VCaP (cell line): Measurements from ENCODE around the gene CNTNAP1.

ENCODE experiments used
- H3K27ac ChIP-seq: fragments of 450-650 bp; 2 replicates; pipeline ENCODE4 v1.5.1; 2017
- CTCF ChIP-seq: fragments of 450-650 bp; conservative IDR thresholded peaks from 2 replicates; pipeline ENCODE4 v1.5.1; 2017; ENCODE audit warnings: mild to moderate bottlenecking, moderate library complexity

Gene CNTNAP1

GRCh38 chr17:42681976-42682721 lies at the start of gene CNTNAP1:
Gene CNTNAP1, plus strand, starts transcription at chr17:42682531. Its CDS starts 299 bp downstream, at chr17:42682830.
- H3K27ac ChIP-seq, result peak within 1 kb of the TSS; percentile 11; the same call in 1 of the 2 replicates
- TF ChIP-seq CTCF, result no peak

- no peak overlapping the region for H3K27ac ChIP-seq
- no peak for TF ChIP-seq CTCF
These were observed 49.3 kb upstream of the CNTNAP1 start for GRCh38 chr17:42632949-42633444.

- TF ChIP-seq CTCF, result no peak
- no peak overlapping the region for H3K27ac ChIP-seq
These were observed 42.7 kb upstream of the CNTNAP1 start for GRCh38 chr17:42639525-42640113.

- no peak overlapping the region for H3K27ac ChIP-seq
- TF ChIP-seq CTCF, result no peak
These were observed 42.2 kb upstream of the CNTNAP1 start for GRCh38 chr17:42640121-42640520.

GRCh38 chr17:42642336-42642735 lies 40.0 kb upstream of the CNTNAP1 start:
- no peak for TF ChIP-seq CTCF
- H3K27ac ChIP-seq, result no peak overlapping the region

GRCh38 chr17:42647778-42648177 lies 34.6 kb upstream of the CNTNAP1 start:
- H3K27ac ChIP-seq, result no peak overlapping the region
- TF ChIP-seq CTCF, result no peak

- no peak for TF ChIP-seq CTCF
- no peak overlapping the region for H3K27ac ChIP-seq
These were observed 30.9 kb upstream of the CNTNAP1 start for GRCh38 chr17:42651392-42651791.
